Dedifferentiated amniotic fluid mesenchymal stem cell (primary cell): Measurements from ENCODE around the gene COQ10B.
"Not testable (repeated sequence)": the region's sequence is repeated elsewhere in the genome, so short reads cannot be mapped to it uniquely, and the experiment has no call there.

Source experiments
- DNase-seq: peaks from one replicate; pipeline ENCODE4 v3.0.0-alpha.2; 2016; ENCODE audit errors: extremely low spot score

COQ10B gene

GRCh38 chr2:197450935-197451358, 2.4 kb upstream of the COQ10B start:
- not testable (repeated sequence) for DNase-seq

GRCh38 chr2:197452754-197453122, 614 bp upstream of the COQ10B start:
- no peak for DNase-seq

GRCh38 chr2:197453914-197454398, 604 bp downstream of the COQ10B start:
- DNase-seq, result peak; percentile 27

- no peak for DNase-seq
Observed at GRCh38 chr2:197454923-197455322, 1.6 kb downstream of the COQ10B start.

- DNase-seq, result no peak
Observed at GRCh38 chr2:197455428-197455827, 2.1 kb downstream of the COQ10B start.

GRCh38 chr2:197460649-197461048, 7.3 kb downstream of the COQ10B start:
- DNase-seq, result no peak

- DNase-seq, result no peak
Observed at GRCh38 chr2:197461057-197461456, 7.7 kb downstream of the COQ10B start.

GRCh38 chr2:197464175-197464574, 10.8 kb downstream of the COQ10B start:
- DNase-seq, result no peak

- DNase-seq, result no peak
Observed at GRCh38 chr2:197472166-197472565, 18.8 kb downstream of the COQ10B start.

GRCh38 chr2:197477797-197478196, 24.4 kb downstream of the COQ10B start:
- DNase-seq, result no peak

- no peak for DNase-seq
Observed at GRCh38 chr2:197480165-197481036, 27.0 kb downstream of the COQ10B start.

GRCh38 chr2:197484248-197484647, 30.9 kb downstream of the COQ10B start:
- not testable (repeated sequence) for DNase-seq

GRCh38 chr2:197486175-197486574, 32.8 kb downstream of the COQ10B start:
- DNase-seq, result no peak

- DNase-seq, result no peak
Observed at GRCh38 chr2:197487385-197487784, 34.0 kb downstream of the COQ10B start.

- no peak for DNase-seq
Observed at GRCh38 chr2:197495433-197496134, 42.2 kb downstream of the COQ10B start.

- no peak for DNase-seq
Observed at GRCh38 chr2:197496695-197497094, 43.3 kb downstream of the COQ10B start.

GRCh38 chr2:197497326-197497725, 44.0 kb downstream of the COQ10B start:
- DNase-seq, result no peak

GRCh38 chr2:197498235-197498936, 45.0 kb downstream of the COQ10B start:
- peak; percentile 34 for DNase-seq

GRCh38 chr2:197498937-197499593, 45.7 kb downstream of the COQ10B start:
- peak; percentile 21 for DNase-seq

GRCh38 chr2:197499594-197500502, 46.5 kb downstream of the COQ10B start, which contains the start of the genes HSPD1 and HSPE1:
TSS of gene HSPD1 (minus strand) at chr2:197499840. CDS start at chr2:197498848, 992 bp downstream.
TSS of gene HSPE1 (plus strand) at chr2:197500379. CDS start at chr2:197500437, 58 bp downstream.
- peak; percentile 99 for DNase-seq
